PC-9 (cell line): ENCODE data around the gene MICAL3. TPM values are rescaled to one million over a fixed set of nuclear protein-coding genes. Genes with fewer than 3 reads are reported as not detected.

Source experiments
- BruUV-seq: library from RNA; stranded (reverse); fragments of 400-500 nt; replicated peaks from 2 replicates; lab custom pipeline; 2021; lab: Mats Ljungman, UMichigan
- CTCF ChIA-PET: fragments of 300-600 bp; sonication (Branson Sonifier 250); formaldehyde crosslinking; loops from one replicate; lab custom pipeline; 2022; ENCODE audit warnings: antibody characterized with exemption; lab: Charles Lee
- POLR2A ChIA-PET: fragments of 300-600 bp; sonication (Branson Sonifier 250); formaldehyde crosslinking; loops from one replicate; lab custom pipeline; 2022; ENCODE audit warnings: antibody characterized with exemption; ENCODE audit not compliant: unreplicated experiment; lab: Charles Lee
- DNase-seq, 2 experiments: peaks; one replicate each; pipeline versions ENCODE4 v3.0.0 to v3.0.0-alpha.2; 2015 to 2022; ENCODE audit warnings: mixed read lengths in 1 of 2
- H2AFZ ChIP-seq: fragments of 200-600 bp; sonication (generic); 2 replicates; pipeline ENCODE4 v1.8.1; 2017; ENCODE audit warnings: antibody characterized with exemption
- H3F3A ChIP-seq: fragments of 200-600 bp; sonication (generic); 2 replicates; pipeline ENCODE4 v1.8.1; 2017; ENCODE audit warnings: antibody characterized with exemption, mild to moderate bottlenecking, low read depth; ENCODE audit not compliant: insufficient read depth
- H3K27ac ChIP-seq: fragments of 200-600 bp; sonication (generic); 2 replicates; pipeline ENCODE4 v1.6.1; 2016; ENCODE audit warnings: mixed run types
- H3K27me3 ChIP-seq: fragments of 200-600 bp; sonication (generic); 2 replicates; pipeline ENCODE4 v1.6.1; 2016; ENCODE audit warnings: low read depth, mixed run types; ENCODE audit not compliant: insufficient read depth
- H3K36me3 ChIP-seq: fragments of 200-600 bp; sonication (generic); 2 replicates; pipeline ENCODE4 v1.6.1; 2016; ENCODE audit warnings: low read depth, mixed run types
- H3K4me1 ChIP-seq: fragments of 200-600 bp; sonication (generic); replicated peaks from 2 replicates; pipeline ENCODE4 v1.6.1; 2016; ENCODE audit warnings: mixed run types; ENCODE audit not compliant: insufficient read depth
- H3K4me2 ChIP-seq: fragments of 200-600 bp; sonication (generic); 2 replicates; pipeline ENCODE4 v1.6.1; 2017; ENCODE audit warnings: mixed run types
- H3K4me3 ChIP-seq: fragments of 200-600 bp; sonication (generic); 2 replicates; pipeline ENCODE4 v1.6.1; 2016; ENCODE audit warnings: mixed run types
- H3K79me2 ChIP-seq: fragments of 200-600 bp; sonication (generic); 2 replicates; pipeline ENCODE4 v1.6.1; 2017; ENCODE audit warnings: low read depth, mixed run types
- H3K9me2 ChIP-seq: fragments of 200-600 bp; sonication (generic); 2 replicates; pipeline ENCODE4 v1.8.1; 2017; ENCODE audit warnings: mild to moderate bottlenecking; ENCODE audit not compliant: insufficient read depth
- H3K9me3 ChIP-seq: fragments of 200-600 bp; sonication (generic); 2 replicates; pipeline ENCODE4 v1.8.1; 2016; ENCODE audit warnings: low read depth; ENCODE audit not compliant: insufficient read depth
- H4K20me1 ChIP-seq: fragments of 200-600 bp; sonication (generic); 2 replicates; pipeline ENCODE4 v1.8.1; 2017; ENCODE audit not compliant: insufficient read depth
- CTCF ChIP-seq: fragments of 200-600 bp; sonication (generic); conservative IDR thresholded peaks from 2 replicates; pipeline ENCODE4 v1.6.1; 2017; ENCODE audit warnings: mixed run types, antibody characterized with exemption, mild to moderate bottlenecking, moderate library complexity
- EZH2 ChIP-seq: fragments of 200-600 bp; sonication (generic); IDR thresholded peaks from 2 replicates; pipeline ENCODE4 v1.8.0; 2017; ENCODE audit warnings: antibody characterized with exemption, low read depth
- intact Hi-C: fragments of 100-400 bp; cut with micrococcal nuclease; formaldehyde crosslinking; loops from one replicate; pipeline ENCODE4 v1.10.0; 2022; ENCODE audit not compliant: unreplicated experiment
- total RNA-seq: library from RNA; stranded (reverse); gene quantifications from 2 replicates; pipeline ENCODE4 v1.2.3, GENCODE V29; 2021

Gene MICAL3
- total RNA-seq, 1 experiment from 2014 or later = 27.4 TPM

DNA sequence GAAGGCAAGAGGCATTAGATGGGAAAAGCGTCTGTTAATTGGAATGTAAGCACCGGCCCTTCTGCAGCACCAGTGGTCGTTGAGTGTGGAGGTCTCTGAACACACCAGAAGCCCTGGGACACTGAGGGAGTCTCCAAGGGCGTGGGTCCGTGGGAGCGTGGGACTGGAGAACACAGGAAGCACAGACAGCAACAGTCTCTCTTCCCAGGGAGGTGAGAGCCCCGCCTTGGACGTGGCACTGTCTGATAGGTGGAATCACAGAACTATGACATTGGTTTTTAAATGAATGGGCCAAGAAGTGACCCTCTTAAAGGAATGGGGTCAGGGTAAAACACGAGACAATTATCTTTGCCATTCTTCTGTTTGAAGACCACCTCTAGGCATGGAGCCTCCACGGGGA is 221.9 kb downstream of the MICAL3 start:
- Histone ChIP-seq H3K36me3 (no peaks in the 10 kb centered on the region), H3K27ac (no peak overlapping the region), H3F3A (no peaks in the 10 kb centered on the region), H3K4me2 (no peak overlapping the region), H3K27me3 (no peaks in the 10 kb centered on the region), H4K20me1 (no peaks in the 10 kb centered on the region), H2AFZ (no peak overlapping the region), H3K9me3 (no peaks in the 10 kb centered on the region), H3K4me1 (no peaks in the 10 kb centered on the region), H3K79me2 (no peaks in the 10 kb centered on the region), H3K4me3 (no peak overlapping the region), H3K9me2 (no peaks in the 10 kb centered on the region)
- intact Hi-C loops = no loop called here
- BruUV-seq = no TSS peak
- DNase-seq = no peak
- ChIA-PET CTCF (no interaction called here), POLR2A (no interaction called here)
- TF ChIP-seq EZH2 (no peak), CTCF (no peak)

GRCh38 chr22:17797721-17798559 is 226.4 kb downstream of the MICAL3 start:
- Histone ChIP-seq H3F3A (no peaks in the 10 kb centered on the region), H2AFZ (no peak overlapping the region), H3K4me2 (no peak overlapping the region), H3K27ac (no peak overlapping the region), H3K9me2 (no peaks in the 10 kb centered on the region), H3K79me2 (no peaks in the 10 kb centered on the region), H3K4me3 (no peak overlapping the region), H3K9me3 (no peaks in the 10 kb centered on the region), H3K36me3 (no peaks in the 10 kb centered on the region), H3K27me3 (no peaks in the 10 kb centered on the region), H3K4me1 (no peaks in the 10 kb centered on the region), H4K20me1 (no peaks in the 10 kb centered on the region)
- TF ChIP-seq EZH2 (no peak), CTCF (no peak)
- no TSS peak for BruUV-seq
- POLR2A ChIA-PET = no interaction called here
- DNase-seq = no peak
- CTCF ChIA-PET = interaction anchor here (0.7 kb wide), 1 partner anchor 62 kb away, joined by 3 read pairs; no protein-coding TSS in a partner anchor
- intact Hi-C loops = no loop called here

DNA sequence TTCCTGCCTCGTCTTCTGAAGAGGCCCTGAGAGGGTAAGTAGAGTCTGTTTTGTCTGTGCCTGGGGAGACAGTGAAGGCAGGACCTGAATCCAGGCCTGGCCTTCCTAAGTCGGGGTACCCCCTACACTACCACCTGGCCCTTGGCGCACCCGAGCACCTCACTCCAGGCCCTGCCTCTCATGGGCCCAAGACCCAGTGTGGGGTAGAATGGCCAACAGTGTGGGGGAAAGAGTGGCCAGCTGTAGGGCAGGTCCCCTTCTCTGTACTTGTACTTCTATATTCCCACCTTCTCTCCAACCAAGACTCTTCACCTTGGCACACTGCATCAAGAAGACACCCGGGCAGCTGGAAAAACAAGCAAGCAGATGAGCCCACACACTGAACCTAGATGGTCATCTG is 227.7 kb downstream of the MICAL3 start:
- H3K79me2 ChIP-seq = no peaks in the 10 kb centered on the region
- H2AFZ ChIP-seq = no peak overlapping the region
- no peaks in the 10 kb centered on the region for H3K4me1 ChIP-seq
- H3K4me3 ChIP-seq = no peak overlapping the region
- H3K9me2 ChIP-seq = no peaks in the 10 kb centered on the region
- no peak overlapping the region for H3K4me2 ChIP-seq
- no peaks in the 10 kb centered on the region for H3K9me3 ChIP-seq
- H4K20me1 ChIP-seq = no peaks in the 10 kb centered on the region
- ChIA-PET POLR2A (no interaction called here), CTCF (no interaction called here)
- no peaks in the 10 kb centered on the region for H3K36me3 ChIP-seq
- no peaks in the 10 kb centered on the region for H3F3A ChIP-seq
- H3K27me3 ChIP-seq = no peaks in the 10 kb centered on the region
- intact Hi-C loops = no loop called here
- no peak overlapping the region for H3K27ac ChIP-seq
- no peak for DNase-seq
- TF ChIP-seq EZH2 = no peak
- no peak for TF ChIP-seq CTCF
- no TSS peak for BruUV-seq
